B cell (primary cell): ENCODE data around the gene PCGF1. TPM values are rescaled to one million over a fixed set of nuclear protein-coding genes. Genes with fewer than 3 reads are reported as not detected.
A peak's percentile ranks its signal among the peaks of the same experiment; 100 is the strongest.

ENCODE experiments used
- ATAC-seq: fragments of 200-7000 bp; cut with Tn5 transposase; one replicate; pipeline ENCODE4 v1.10.0; 2021; ENCODE audit warnings: low read depth, mild to moderate bottlenecking, moderate number of reproducible peaks, moderate library complexity
- CTCF ChIA-PET: fragments of 350-600 bp; sonication (Branson Sonifier 250); formaldehyde crosslinking; loops from one replicate; lab custom pipeline; 2021; ENCODE audit warnings: antibody characterized with exemption, inconsistent platforms; lab: Charles Lee
- POLR2A ChIA-PET: fragments of 350-600 bp; sonication (Branson Sonifier 250); formaldehyde crosslinking; loops from one replicate; lab custom pipeline; 2021; ENCODE audit warnings: antibody characterized with exemption; lab: Charles Lee
- DNase-seq: peaks from one replicate; pipeline ENCODE4 v3.0.0; 2013
- H2AFZ ChIP-seq: 2 replicates; pipeline ENCODE4 v1.6.1; 2012; ENCODE audit warnings: mild to moderate bottlenecking, low read depth, low read length; ENCODE audit not compliant: insufficient read depth, poor library complexity, severe bottlenecking
- H3K27ac ChIP-seq, 2 donors: 1 replicate in 1 of 2; 2 replicates in 1 of 2; pipeline ENCODE4 v1.5.1; 2012 to 2013; ENCODE audit warnings: low read length in 2 of 2, mild to moderate bottlenecking in 2 of 2, moderate library complexity in 1 of 2
- H3K27me3 ChIP-seq, 4 experiments: fragments of 200-600 bp in 1 of 4; sonication (generic) in 1 of 4; replicated peaks in 1 of 4; 1 replicate in 2 of 4; 2 replicates in 2 of 4; pipeline versions ENCODE4 v1.6.1 to v1.7.0; 2013 to 2016; ENCODE audit warnings: low read length in 3 of 4, mild to moderate bottlenecking in 2 of 4, mixed read lengths in 1 of 4, moderate library complexity in 1 of 4; ENCODE audit not compliant: insufficient read depth in 4 of 4, control insufficient read depth in 3 of 4; ENCODE audit errors: control extremely low read depth in 1 of 4
- H3K36me3 ChIP-seq, 2 experiments: replicated peaks in 1 of 2; 1 replicate in 1 of 2; 2 replicates in 1 of 2; pipeline versions ENCODE4 v1.6.1 to v1.7.1; 2013; ENCODE audit warnings: low read length in 1 of 2; ENCODE audit not compliant: insufficient read depth in 2 of 2, control insufficient read depth in 1 of 2; ENCODE audit errors: control extremely low read depth in 1 of 2, extremely low read depth in 1 of 2
- H3K4me1 ChIP-seq, 2 donors: fragments of 200-600 bp in 1 of 2; sonication (generic) in 1 of 2; 1 replicate in 1 of 2; 2 replicates in 1 of 2; pipeline versions ENCODE4 v1.5.1 to v1.6.1; 2013 to 2017; ENCODE audit warnings: low read length in 2 of 2; ENCODE audit not compliant: control insufficient read depth in 2 of 2, insufficient read depth in 2 of 2
- H3K4me2 ChIP-seq: replicated peaks from 2 replicates; pipeline ENCODE3; 2012; ENCODE audit warnings: mild to moderate bottlenecking, low read depth, low read length; ENCODE audit not compliant: poor library complexity, severe bottlenecking
- H3K4me3 ChIP-seq, 5 experiments: fragments of 200-600 bp in 1 of 5; sonication (generic) in 1 of 5; 1 replicate in 3 of 5; 2 replicates in 2 of 5; pipeline versions ENCODE4 v1.5.1 to v1.7.0; 2011 to 2016; ENCODE audit warnings: low read length in 4 of 5, mild to moderate bottlenecking in 4 of 5, low read depth in 2 of 5, control low read depth in 1 of 5, moderate library complexity in 1 of 5; ENCODE audit not compliant: insufficient read depth in 1 of 5; ENCODE audit errors: control extremely low read depth in 1 of 5, extremely low read depth in 1 of 5
- H3K79me2 ChIP-seq: fragments of 200-600 bp; sonication (generic); one replicate; pipeline ENCODE4 v1.6.0; 2016; ENCODE audit warnings: low read length; ENCODE audit not compliant: control insufficient read depth, insufficient read depth
- H3K9ac ChIP-seq: fragments of 200-600 bp; sonication (generic); 2 replicates; pipeline ENCODE4 v1.6.1; 2017; ENCODE audit warnings: mild to moderate bottlenecking, low read length, moderate library complexity
- H3K9me3 ChIP-seq, 3 donors: one replicate each; pipeline versions ENCODE4 v1.6.1 to v1.7.1; 2013; ENCODE audit warnings: low read length in 2 of 3; ENCODE audit not compliant: control insufficient read depth in 2 of 3, insufficient read depth in 1 of 3; ENCODE audit errors: control extremely low read depth in 1 of 3
- H4K20me1 ChIP-seq: 2 replicates; pipeline ENCODE4 v1.6.0; 2012; ENCODE audit warnings: mild to moderate bottlenecking, low read length; ENCODE audit not compliant: insufficient read depth, control insufficient read depth, poor library complexity, severe bottlenecking
- H3K27ac Mint-ChIP-seq: one replicate; pipeline ENCODE4 v1.8.0; 2021; ENCODE audit warnings: mixed read lengths
- H3K27me3 Mint-ChIP-seq: one replicate; pipeline ENCODE4 v1.8.0; 2021; ENCODE audit warnings: mixed read lengths
- H3K4me1 Mint-ChIP-seq: one replicate; pipeline ENCODE4 v1.8.0; 2021; ENCODE audit warnings: mixed read lengths
- H3K4me3 Mint-ChIP-seq: one replicate; pipeline ENCODE4 v1.8.0; 2021; ENCODE audit warnings: mixed read lengths
- H3K9me3 Mint-ChIP-seq: one replicate; pipeline ENCODE4 v1.8.0; 2022; ENCODE audit warnings: mixed read lengths; ENCODE audit not compliant: insufficient read depth
- CTCF ChIP-seq: fragments of 200-600 bp; IDR thresholded peaks from one replicate; pipeline ENCODE4 v1.8.0; 2022; ENCODE audit warnings: antibody characterized with exemption, mild to moderate bottlenecking
- EZH2 ChIP-seq: IDR thresholded peaks from 2 replicates; pipeline ENCODE4 v1.6.1; 2012; ENCODE audit warnings: borderline replicate concordance, low read depth, mild to moderate bottlenecking, moderate library complexity, low read length; ENCODE audit not compliant: insufficient read depth, poor library complexity, severe bottlenecking
- WGBS: methylation state at CpG from one replicate; pipeline ENCODE4 v1.1.5; 2013; ENCODE audit warnings: missing lambda C conversion rate; ENCODE audit not compliant: insufficient coverage; 5-methylcytosine and 5-hydroxymethylcytosine counted together
- intact Hi-C: fragments of 100-400 bp; cut with micrococcal nuclease; formaldehyde crosslinking; loops from one replicate; pipeline ENCODE4 v1.10.0; 2022
- polyA plus RNA-seq: library from polyadenylated mRNA; depleted of rRNA; stranded (reverse); fragments of >200 nt; gene quantifications from 2 replicates; pipeline ENCODE4 v1.2.3, GENCODE V29; 2012
- total RNA-seq, 2 donors: library from RNA; stranded (reverse); fragments of 120-200 nt in 1 of 2; gene quantifications; 1 replicate in 1 of 2; 2 replicates in 1 of 2; pipeline versions ENCODE4 v1.2.3 to v1.2.4, GENCODE V29; 2013 to 2022

PCGF1 gene
- total and polyA plus RNA-seq, 2 donors (not counting 1 experiment from before 2014, with no cell fraction given), result 21.9 to 40.1 TPM

- Histone ChIP-seq H3K27me3 (no peaks in the 10 kb centered on the region), H3K79me2 (peaks cover 35% of the 10 kb centered on the region), H3K4me2 (peak overlapping the region; percentile 94), H4K20me1 (peaks cover 16% of the 10 kb centered on the region), H3K4me3 (peak overlapping the region; percentile 3 to 82 (median 70)), H3K4me1 (peaks cover 13 to 20% of the 10 kb centered on the region in 2 donors), H3K36me3 (peaks cover 0 to 20% of the 10 kb centered on the region in 2 experiments), H3K9ac (peak overlapping the region; percentile 83), H3K9me3 (no peaks in the 10 kb centered on the region), H3K27ac (peak overlapping the region; percentile 40 to 88), H2AFZ (peak overlapping the region; percentile 90)
- Mint-ChIP-seq H3K27me3 (no peaks in the 10 kb centered on the region), H3K4me3 (peak overlapping the region; percentile 99), H3K9me3 (no peaks in the 10 kb centered on the region), H3K27ac (no peak overlapping the region), H3K4me1 (peaks cover 29% of the 10 kb centered on the region)
- ChIA-PET CTCF (interaction anchor here (1.0 to 1.2 kb wide), 2 partner anchors 9 to 73 kb away, joined by 3 to 4 read pairs; partner anchors contain the start of gene INO80B), POLR2A (interaction anchor here (0.7 to 1.1 kb wide), 2 partner anchors 15 to 42 kb away, joined by 4 to 5 read pairs; no protein-coding TSS in a partner anchor)
- WGBS, result 19% methylated on average over 13 of the region's 13 CpGs
- intact Hi-C loops, result no loop called here
- ATAC-seq (no peak), DNase-seq (peak; percentile 9)
- TF ChIP-seq CTCF, result no peak
- TF ChIP-seq EZH2, result no peak
These were observed 43.1 kb downstream of the PCGF1 start for GRCh38 chr2:74464406-74464805.

GRCh38 chr2:74462786-74463105 lies 44.7 kb downstream of the PCGF1 start:
- WGBS, result 96% methylated on average over 4 of the region's 4 CpGs
- H2AFZ ChIP-seq, result no peak overlapping the region
- H3K27me3 ChIP-seq, result no peaks in the 10 kb centered on the region
- Mint-ChIP-seq H3K9me3 (no peaks in the 10 kb centered on the region), H3K27me3 (no peaks in the 10 kb centered on the region), H3K4me3 (peak overlapping the region; percentile 82), H3K4me1 (peaks cover 40% of the 10 kb centered on the region), H3K27ac (no peak overlapping the region)
- ChIA-PET POLR2A (no interaction called here), CTCF (no interaction called here)
- H3K4me2 ChIP-seq, result no peak overlapping the region
- no peak overlapping the region for H3K27ac ChIP-seq
- DNase-seq (no peak), ATAC-seq (no peak)
- peaks cover 44% of the 10 kb centered on the region for H3K79me2 ChIP-seq
- TF ChIP-seq EZH2, result no peak
- no peak for TF ChIP-seq CTCF
- peaks cover 0 to 20% of the 10 kb centered on the region in 2 experiments for H3K36me3 ChIP-seq
- peaks cover 20 to 29% of the 10 kb centered on the region in 2 donors for H3K4me1 ChIP-seq
- no peak overlapping the region for H3K9ac ChIP-seq
- no peaks in the 10 kb centered on the region for H3K9me3 ChIP-seq
- intact Hi-C loops, result no loop called here
- peaks cover 16% of the 10 kb centered on the region for H4K20me1 ChIP-seq
- no peak overlapping the region for H3K4me3 ChIP-seq
